ENCODE measurements around the gene GRID1. TPM values are rescaled to one million over a fixed set of nuclear protein-coding genes. Genes with fewer than 3 reads are reported as not detected.

Gene GRID1
- total RNA-seq, 1 experiment from 2014 or later, result not detected

- H3K79me2 ChIP-seq (ENCODE audit: low read length), result no peaks in the 10 kb centered on the region
- no peak for ATAC-seq
These were observed 701.5 kb downstream of the GRID1 start for GRCh38 chr10:85665078-85665477.

GRCh38 chr10:85661123-85661522 lies 705.5 kb downstream of the GRID1 start:
- TF ChIP-seq EZH2phosphoT487 (IDR thresholded peaks at IDR 0.05; ENCODE audit: borderline replicate concordance, low read length), result no peak
- TF ChIP-seq CTCF (conservative IDR thresholded peaks at IDR 0.05; ENCODE audit: low read depth, low read length), result no peak
- TF ChIP-seq EZH2 (IDR thresholded peaks at IDR 0.05; ENCODE audit: low read length, unreplicated experiment), result no peak
- Histone ChIP-seq H3K4me2 (ENCODE audit: low read length) (no peak overlapping the region), H3K27me3 (ENCODE audit: low read length) (no peaks in the 10 kb centered on the region), H3K9me3 (ENCODE audit: low read length) (no peaks in the 10 kb centered on the region), H3F3A (ENCODE audit: low read length, unreplicated experiment) (no peaks in the 10 kb centered on the region), H3K4me3 (ENCODE audit: low read length) (no peak overlapping the region), H3K79me2 (ENCODE audit: low read length) (no peaks in the 10 kb centered on the region), H3K36me3 (ENCODE audit: low read depth, low read length) (no peaks in the 10 kb centered on the region), H3K4me1 (ENCODE audit: insufficient read depth, low read length) (no peaks in the 10 kb centered on the region), H3K27ac (ENCODE audit: low read length) (no peak overlapping the region), H4K20me1 (ENCODE audit: low read length) (no peaks in the 10 kb centered on the region), H2AFZ (ENCODE audit: low read length) (no peak overlapping the region), H3K9ac (ENCODE audit: low read length) (no peak overlapping the region), H3K9me2 (replicated peaks; ENCODE audit: low read length) (no peaks in the 10 kb centered on the region)
- intact Hi-C loops (cut with micrococcal nuclease), result no loop called here
- POLR2A ChIA-PET (ENCODE audit: unreplicated experiment), result no interaction called here
- ATAC-seq (no peak), DNase-seq (no peak)
- no TSS peak for BruUV-seq (replicated peaks)
- CTCF ChIA-PET, result no interaction called here

More at GRCh38 chr10:85665078-85665477, 701.5 kb downstream of the GRID1 start:
- intact Hi-C loops (cut with micrococcal nuclease), result no loop called here
- ChIA-PET CTCF (no interaction called here), POLR2A (ENCODE audit: unreplicated experiment) (no interaction called here)
- no peak for DNase-seq
- Histone ChIP-seq H3K4me2 (ENCODE audit: low read length) (no peak overlapping the region), H3K27me3 (ENCODE audit: low read length) (no peaks in the 10 kb centered on the region), H3K27ac (ENCODE audit: low read length) (no peak overlapping the region), H3K9me2 (replicated peaks; ENCODE audit: low read length) (no peaks in the 10 kb centered on the region), H3K4me3 (ENCODE audit: low read length) (no peak overlapping the region), H3K36me3 (ENCODE audit: low read depth, low read length) (no peaks in the 10 kb centered on the region), H3K4me1 (ENCODE audit: insufficient read depth, low read length) (no peaks in the 10 kb centered on the region), H2AFZ (ENCODE audit: low read length) (no peak overlapping the region), H4K20me1 (ENCODE audit: low read length) (no peaks in the 10 kb centered on the region), H3F3A (ENCODE audit: low read length, unreplicated experiment) (no peaks in the 10 kb centered on the region), H3K9ac (ENCODE audit: low read length) (no peak overlapping the region), H3K9me3 (ENCODE audit: low read length) (no peaks in the 10 kb centered on the region)
- TF ChIP-seq EZH2phosphoT487 (IDR thresholded peaks at IDR 0.05; ENCODE audit: borderline replicate concordance, low read length), result no peak
- no peak for TF ChIP-seq EZH2 (IDR thresholded peaks at IDR 0.05; ENCODE audit: low read length, unreplicated experiment)
- TF ChIP-seq CTCF (conservative IDR thresholded peaks at IDR 0.05; ENCODE audit: low read depth, low read length), result no peak
- no TSS peak for BruUV-seq (replicated peaks)

- ChIA-PET CTCF (no interaction called here), POLR2A (ENCODE audit: unreplicated experiment) (no interaction called here)
- no peaks in the 10 kb centered on the region for H3K79me2 ChIP-seq (ENCODE audit: low read length)
- H3K27me3 ChIP-seq (ENCODE audit: low read length), result no peaks in the 10 kb centered on the region
- no peaks in the 10 kb centered on the region for H3K4me1 ChIP-seq (ENCODE audit: insufficient read depth, low read length)
- intact Hi-C loops (cut with micrococcal nuclease), result no loop called here
- no peak overlapping the region for H3K4me3 ChIP-seq (ENCODE audit: low read length)
- TF ChIP-seq EZH2 (IDR thresholded peaks at IDR 0.05; ENCODE audit: low read length, unreplicated experiment), result no peak
- TF ChIP-seq EZH2phosphoT487 (IDR thresholded peaks at IDR 0.05; ENCODE audit: borderline replicate concordance, low read length), result no peak
- TF ChIP-seq CTCF (conservative IDR thresholded peaks at IDR 0.05; ENCODE audit: low read depth, low read length), result no peak
- no peaks in the 10 kb centered on the region for H3K36me3 ChIP-seq (ENCODE audit: low read depth, low read length)
- no peaks in the 10 kb centered on the region for H4K20me1 ChIP-seq (ENCODE audit: low read length)
- BruUV-seq (replicated peaks), result no TSS peak
- no peak for DNase-seq
- no peak for ATAC-seq
- no peak overlapping the region for H2AFZ ChIP-seq (ENCODE audit: low read length)
- H3K9me3 ChIP-seq (ENCODE audit: low read length), result no peaks in the 10 kb centered on the region
- H3F3A ChIP-seq (ENCODE audit: low read length, unreplicated experiment), result no peaks in the 10 kb centered on the region
- H3K9me2 ChIP-seq (replicated peaks; ENCODE audit: low read length), result no peaks in the 10 kb centered on the region
- no peak overlapping the region for H3K9ac ChIP-seq (ENCODE audit: low read length)
- H3K4me2 ChIP-seq (ENCODE audit: low read length), result no peak overlapping the region
- no peak overlapping the region for H3K27ac ChIP-seq (ENCODE audit: low read length)
These were observed 707.3 kb downstream of the GRID1 start for GRCh38 chr10:85659331-85659730.

Measured in PC-3 (cell line).